Measurements from ENCODE around the gene RAP1A.

- TF ChIP-seq EZH2 (IDR thresholded peaks at IDR 0.05; ENCODE audit: borderline replicate concordance, low read depth, low read length, poor library complexity, severe bottlenecking) (no peak), CTCF (conservative IDR thresholded peaks at IDR 0.05; ENCODE audit: low read depth, low read length) (no peak)
Measured at GRCh38 chr1:111620441-111620971, 917 bp downstream of the RAP1A start.

All from A673 (cell line).